ENCODE data around the gene NPPC. TPM values are rescaled to one million over a fixed set of nuclear protein-coding genes. Genes with fewer than 3 reads are reported as not detected.

NPPC gene
- polyA plus RNA-seq, 1 donor from 2014 or later, result 2.7 TPM

GRCh38 chr2:231931481-231931915, 5.3 kb upstream of the NPPC start:
- Histone ChIP-seq H3K9me3 (ENCODE audit: low read length) (no peaks in the 10 kb centered on the region), H3K4me3 (ENCODE audit: low read length) (no peak overlapping the region), H4K20me1 (ENCODE audit: insufficient read depth) (no peaks in the 10 kb centered on the region), H3K9ac (ENCODE audit: low read length) (no peak overlapping the region), H3K4me2 (ENCODE audit: low read length) (no peak overlapping the region), H3K36me3 (ENCODE audit: insufficient read depth, low read length) (no peaks in the 10 kb centered on the region), H3K27me3 (ENCODE audit: insufficient read depth, low read depth, low read length) (peaks cover 23% of the 10 kb centered on the region), H2AFZ (ENCODE audit: low read depth, low read length) (no peak overlapping the region), H3K79me2 (replicated peaks; ENCODE audit: insufficient read depth, low read length) (no peaks in the 10 kb centered on the region), H3F3A (ENCODE audit: insufficient read depth, low read length, poor library complexity, severe bottlenecking) (no peaks in the 10 kb centered on the region), H3K9me2 (ENCODE audit: insufficient read depth, low read length) (no peaks in the 10 kb centered on the region), H3K27ac (ENCODE audit: low read length) (no peak overlapping the region)
- TF ChIP-seq REST (IDR thresholded peaks at IDR 0.05; ENCODE audit: borderline replicate concordance) (no peak), TAF1 (IDR thresholded peaks at IDR 0.05; ENCODE audit: low read depth) (no peak), SMC3 (conservative IDR thresholded peaks at IDR 0.05; ENCODE audit: poor library complexity) (no peak), EP300 (conservative IDR thresholded peaks at IDR 0.05; ENCODE audit: poor library complexity, severe bottlenecking) (no peak), MXI1 (conservative IDR thresholded peaks at IDR 0.05; ENCODE audit: poor library complexity, severe bottlenecking) (no peak), RAD21 (conservative IDR thresholded peaks at IDR 0.05) (no peak), CTCF (IDR thresholded peaks at IDR 0.05; ENCODE audit: poor library complexity, severe bottlenecking) (no peak), POLR2AphosphoS5 (IDR thresholded peaks at IDR 0.05) (no peak), EZH2 (IDR thresholded peaks at IDR 0.05; ENCODE audit: borderline replicate concordance, insufficient read depth, low read length, poor library complexity, severe bottlenecking) (no peak)

- Histone ChIP-seq H3K4me2 (ENCODE audit: low read length) (no peak overlapping the region), H2AFZ (ENCODE audit: low read depth, low read length) (no peak overlapping the region), H3F3A (ENCODE audit: insufficient read depth, low read length, poor library complexity, severe bottlenecking) (no peaks in the 10 kb centered on the region), H3K9ac (ENCODE audit: low read length) (no peak overlapping the region), H3K27me3 (ENCODE audit: insufficient read depth, low read depth, low read length) (peaks cover 26% of the 10 kb centered on the region), H3K9me3 (ENCODE audit: low read length) (no peaks in the 10 kb centered on the region), H3K27ac (ENCODE audit: low read length) (no peak overlapping the region), H3K4me3 (ENCODE audit: low read length) (no peak overlapping the region), H3K79me2 (replicated peaks; ENCODE audit: insufficient read depth, low read length) (no peaks in the 10 kb centered on the region), H3K36me3 (ENCODE audit: insufficient read depth, low read length) (no peaks in the 10 kb centered on the region), H3K9me2 (ENCODE audit: insufficient read depth, low read length) (no peaks in the 10 kb centered on the region), H4K20me1 (ENCODE audit: insufficient read depth) (no peaks in the 10 kb centered on the region)
- TF ChIP-seq EZH2 (IDR thresholded peaks at IDR 0.05; ENCODE audit: borderline replicate concordance, insufficient read depth, low read length, poor library complexity, severe bottlenecking), result no peak
- no peak for TF ChIP-seq POLR2AphosphoS5 (IDR thresholded peaks at IDR 0.05)
- TF ChIP-seq RAD21 (conservative IDR thresholded peaks at IDR 0.05), result no peak
- TF ChIP-seq EP300 (conservative IDR thresholded peaks at IDR 0.05; ENCODE audit: poor library complexity, severe bottlenecking), result no peak
- TF ChIP-seq SMC3 (conservative IDR thresholded peaks at IDR 0.05; ENCODE audit: poor library complexity), result no peak
- TF ChIP-seq CTCF (IDR thresholded peaks at IDR 0.05; ENCODE audit: poor library complexity, severe bottlenecking), result no peak
- no peak for TF ChIP-seq REST (IDR thresholded peaks at IDR 0.05; ENCODE audit: borderline replicate concordance)
- no peak for TF ChIP-seq MXI1 (conservative IDR thresholded peaks at IDR 0.05; ENCODE audit: poor library complexity, severe bottlenecking)
- no peak for TF ChIP-seq TAF1 (IDR thresholded peaks at IDR 0.05; ENCODE audit: low read depth)
These were observed 4.5 kb upstream of the NPPC start for GRCh38 chr2:231930593-231931281.
